Activated naive CD8-positive, alpha-beta T cell (primary cell): Measurements from ENCODE around the gene NEURL3.
A peak's percentile ranks its signal among the peaks of the same experiment; 100 is the strongest.

Experiments used
- H3K27ac Mint-ChIP-seq: one replicate; pipeline ENCODE4 v1.8.0; 2021; ENCODE audit warnings: mixed read lengths
- H3K27me3 Mint-ChIP-seq: one replicate; pipeline ENCODE4 v1.8.0; 2021; ENCODE audit warnings: mixed read lengths
- H3K36me3 Mint-ChIP-seq: one replicate; pipeline ENCODE4 v1.8.0; 2021; ENCODE audit warnings: mixed read lengths
- H3K4me1 Mint-ChIP-seq: one replicate; pipeline ENCODE4 v1.8.0; 2021; ENCODE audit warnings: low read depth, mixed read lengths
- H3K4me3 Mint-ChIP-seq: one replicate; pipeline ENCODE4 v1.8.0; 2021; ENCODE audit warnings: mild to moderate bottlenecking, mixed read lengths
- H3K9me3 Mint-ChIP-seq: one replicate; pipeline ENCODE4 v1.8.0; 2021; ENCODE audit warnings: low read depth, mixed read lengths

Gene NEURL3

GRCh38 chr2:96533292-96534073 is 28.3 kb upstream of the NEURL3 start:
- Mint-ChIP-seq H3K27me3 (no peaks in the 10 kb centered on the region), H3K4me1 (peaks cover 55% of the 10 kb centered on the region), H3K27ac (peak overlapping the region; percentile 28), H3K36me3 (no peaks in the 10 kb centered on the region), H3K9me3 (no peaks in the 10 kb centered on the region), H3K4me3 (no peak overlapping the region)

GRCh38 chr2:96532641-96533291 is 27.6 kb upstream of the NEURL3 start:
- no peaks in the 10 kb centered on the region for H3K9me3 Mint-ChIP-seq

DNA sequence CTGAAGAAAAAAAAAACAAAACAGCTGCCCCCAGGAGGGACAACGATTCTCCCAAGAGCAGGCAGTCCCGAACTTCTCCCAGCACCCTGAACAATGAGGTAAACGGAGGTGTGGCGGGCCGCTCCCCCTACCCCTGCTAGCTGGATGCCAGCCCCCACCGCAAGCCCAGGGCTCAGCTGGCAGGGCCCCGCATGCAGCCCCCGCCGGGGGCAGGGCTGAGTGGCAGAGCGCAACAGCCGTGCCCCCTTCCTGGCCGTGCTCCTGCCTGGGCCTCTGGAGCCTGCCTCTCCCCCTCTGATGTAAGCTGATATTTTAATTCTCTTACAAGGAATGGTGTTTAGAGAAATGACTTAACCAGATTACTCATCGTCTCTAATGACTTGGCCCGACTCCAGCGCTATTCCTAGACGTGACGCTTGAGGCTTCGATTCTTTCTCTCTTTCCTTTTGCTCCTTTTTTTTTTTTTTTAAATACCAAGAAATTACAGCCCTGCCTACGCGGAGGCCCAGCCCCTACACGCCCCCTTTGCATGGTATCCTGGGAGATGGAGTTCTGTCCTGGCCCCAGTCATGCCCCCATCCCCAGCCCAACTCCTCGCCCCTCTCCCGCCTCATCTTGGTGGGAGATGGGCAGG is 26.8 kb upstream of the NEURL3 start:
- Mint-ChIP-seq H3K27ac (peak overlapping the region; percentile 90), H3K9me3 (no peaks in the 10 kb centered on the region), H3K4me3 (peak overlapping the region; percentile 76), H3K27me3 (no peaks in the 10 kb centered on the region), H3K36me3 (no peaks in the 10 kb centered on the region), H3K4me1 (peaks cover 63% of the 10 kb centered on the region)

More at GRCh38 chr2:96532641-96533291, 27.6 kb upstream of the NEURL3 start:
- no peaks in the 10 kb centered on the region for H3K27me3 Mint-ChIP-seq
- no peak overlapping the region for H3K4me3 Mint-ChIP-seq
- H3K36me3 Mint-ChIP-seq = no peaks in the 10 kb centered on the region
- H3K27ac Mint-ChIP-seq = peak overlapping the region; percentile 90
- H3K4me1 Mint-ChIP-seq = peaks cover 61% of the 10 kb centered on the region

DNA sequence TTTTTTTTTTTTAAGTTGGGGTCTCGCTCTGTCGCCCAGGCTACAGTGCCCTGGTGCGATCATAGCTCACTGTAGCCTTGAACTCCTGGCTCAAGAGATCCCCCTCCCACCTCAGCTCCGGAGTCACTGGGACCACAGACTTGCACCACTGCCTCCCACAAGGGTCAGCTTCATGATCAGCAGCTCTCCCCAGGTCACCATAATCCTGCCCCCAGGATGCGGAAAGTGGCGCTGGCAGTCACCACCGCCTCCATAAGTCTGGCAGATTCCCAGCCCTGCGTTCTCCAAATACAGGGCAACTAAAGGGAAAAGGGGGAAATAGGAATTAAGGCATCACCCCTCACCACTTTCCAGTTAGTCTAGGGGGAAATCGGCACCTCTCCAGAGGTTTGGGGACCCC is 26.2 kb upstream of the NEURL3 start:
- Mint-ChIP-seq H3K27me3 (no peaks in the 10 kb centered on the region), H3K9me3 (no peaks in the 10 kb centered on the region), H3K4me3 (peak overlapping the region; percentile 76), H3K36me3 (no peaks in the 10 kb centered on the region), H3K27ac (peak overlapping the region; percentile 90), H3K4me1 (peaks cover 68% of the 10 kb centered on the region)

DNA sequence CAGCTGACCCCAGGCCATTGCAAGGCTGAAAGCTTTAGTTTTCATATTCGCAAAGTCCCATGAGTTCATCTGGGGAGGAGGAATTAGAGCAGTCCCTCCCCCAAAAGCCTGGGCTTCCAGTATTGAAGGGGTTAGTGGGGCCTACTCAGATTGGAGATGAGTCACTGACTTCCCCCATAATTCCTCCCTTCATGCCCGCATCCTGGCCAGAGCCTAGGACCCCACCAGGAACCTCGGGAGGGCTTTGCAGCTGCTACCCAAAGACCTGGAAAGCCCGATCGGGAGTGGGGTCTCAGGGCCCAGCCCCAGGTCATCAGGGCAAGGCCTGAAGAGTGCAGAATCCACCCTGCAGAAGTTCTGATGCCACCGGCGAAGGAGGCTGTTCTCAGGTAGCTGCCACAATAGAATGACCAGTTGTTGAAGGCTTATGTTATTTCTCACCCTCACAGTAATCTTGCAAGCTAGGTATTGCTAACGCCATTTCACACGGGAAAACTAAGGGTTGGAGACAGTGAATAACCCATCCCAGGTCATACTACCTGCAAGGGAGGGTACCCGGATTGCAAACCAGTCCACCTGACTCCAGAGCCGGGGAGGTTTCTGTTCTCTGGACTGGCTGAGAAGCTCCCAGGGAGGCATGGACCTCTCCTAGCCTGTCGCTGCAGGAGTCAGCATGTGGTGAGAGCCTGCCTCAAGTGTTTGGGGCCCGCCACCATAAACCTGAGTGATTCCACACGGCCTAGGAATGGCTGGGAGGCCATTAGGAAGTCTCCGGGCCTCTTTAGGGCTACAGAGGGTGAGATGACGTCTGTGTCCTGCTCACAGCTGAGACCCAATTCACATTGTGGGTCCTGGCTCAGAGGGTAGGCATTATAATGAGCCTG is 25.6 kb upstream of the NEURL3 start:
- H3K36me3 Mint-ChIP-seq = no peaks in the 10 kb centered on the region
- no peaks in the 10 kb centered on the region for H3K9me3 Mint-ChIP-seq
- peaks cover 65% of the 10 kb centered on the region for H3K4me1 Mint-ChIP-seq
- H3K27ac Mint-ChIP-seq = peak overlapping the region; percentile 90
- H3K27me3 Mint-ChIP-seq = no peaks in the 10 kb centered on the region
- H3K4me3 Mint-ChIP-seq = peak overlapping the region; percentile 23

DNA sequence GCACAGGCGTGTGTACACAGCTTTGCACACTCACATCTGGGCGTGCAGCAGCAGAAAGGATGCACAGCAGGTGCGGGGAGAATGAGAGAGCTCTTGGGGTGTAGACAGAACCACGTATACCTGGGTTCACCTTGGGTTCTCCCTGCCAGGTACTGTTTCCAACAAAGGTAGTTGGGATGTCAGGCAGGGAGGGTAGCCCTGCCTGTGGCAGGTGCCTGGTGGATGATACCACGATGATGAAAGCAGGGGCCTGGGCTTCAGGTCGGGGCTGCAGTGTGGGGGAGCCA is 24.9 kb upstream of the NEURL3 start:
- H3K36me3 Mint-ChIP-seq = no peaks in the 10 kb centered on the region

GRCh38 chr2:96529376-96530143 is 24.4 kb upstream of the NEURL3 start:
- Mint-ChIP-seq H3K9me3 (no peaks in the 10 kb centered on the region), H3K4me3 (peak overlapping the region; percentile 84), H3K27me3 (no peaks in the 10 kb centered on the region), H3K27ac (peak overlapping the region; percentile 95), H3K4me1 (peaks cover 66% of the 10 kb centered on the region), H3K36me3 (no peaks in the 10 kb centered on the region)

More for the DNA sequence above, 24.9 kb upstream of the NEURL3 start:
- no peak overlapping the region for H3K4me3 Mint-ChIP-seq
- H3K4me1 Mint-ChIP-seq = peaks cover 65% of the 10 kb centered on the region
- peak overlapping the region; percentile 90 for H3K27ac Mint-ChIP-seq
- no peaks in the 10 kb centered on the region for H3K27me3 Mint-ChIP-seq
- no peaks in the 10 kb centered on the region for H3K9me3 Mint-ChIP-seq

- Mint-ChIP-seq H3K9me3 (no peaks in the 10 kb centered on the region), H3K27me3 (no peaks in the 10 kb centered on the region), H3K36me3 (no peaks in the 10 kb centered on the region), H3K4me3 (peak overlapping the region; percentile 84), H3K27ac (peak overlapping the region; percentile 95), H3K4me1 (peaks cover 66% of the 10 kb centered on the region)
Measured at GRCh38 chr2:96528700-96529375, 23.7 kb upstream of the NEURL3 start.

DNA sequence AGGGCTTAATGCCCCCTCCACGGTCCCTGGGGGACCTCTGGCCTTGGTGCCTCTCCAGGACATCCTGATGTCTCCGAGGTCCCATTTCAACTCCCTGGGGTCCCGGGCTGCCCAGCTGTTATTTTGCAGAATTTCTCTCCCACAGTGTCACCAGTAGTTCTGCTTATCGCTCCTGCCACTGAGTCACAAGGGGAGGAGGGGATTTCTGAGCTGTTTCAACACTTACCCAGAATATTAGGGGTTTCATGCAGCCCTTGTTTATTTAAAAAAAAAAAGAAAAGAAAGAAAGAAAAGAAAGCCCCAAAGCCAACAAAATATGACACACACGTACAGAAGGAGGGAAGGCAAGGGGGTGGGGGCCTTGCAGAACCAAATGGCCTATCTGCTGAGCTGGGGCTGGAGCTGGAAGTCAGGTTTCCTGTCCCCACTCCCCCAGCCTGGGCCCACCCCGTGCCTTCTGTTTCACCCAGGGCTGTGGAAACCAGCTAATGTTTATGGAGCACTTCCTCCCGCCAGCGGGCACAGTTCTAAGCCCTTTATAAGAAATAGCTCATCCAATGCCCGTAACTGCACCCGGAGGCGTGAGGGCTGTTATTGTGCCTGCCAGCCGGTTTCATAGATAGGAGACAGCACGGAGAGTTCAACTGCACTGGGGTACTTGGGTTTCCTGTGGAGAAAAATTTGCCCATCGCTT is 23.0 kb upstream of the NEURL3 start:
- Mint-ChIP-seq H3K9me3 (no peaks in the 10 kb centered on the region), H3K27me3 (no peaks in the 10 kb centered on the region), H3K27ac (peak overlapping the region; percentile 95), H3K4me3 (peak overlapping the region; percentile 84), H3K36me3 (no peaks in the 10 kb centered on the region), H3K4me1 (peaks cover 67% of the 10 kb centered on the region)

- Mint-ChIP-seq H3K27me3 (no peaks in the 10 kb centered on the region), H3K36me3 (no peaks in the 10 kb centered on the region), H3K4me1 (peaks cover 63% of the 10 kb centered on the region), H3K9me3 (no peaks in the 10 kb centered on the region), H3K4me3 (peak overlapping the region; percentile 84), H3K27ac (peak overlapping the region; percentile 95)
Measured at GRCh38 chr2:96527286-96528005, 22.3 kb upstream of the NEURL3 start.

GRCh38 chr2:96526615-96527285 is 21.6 kb upstream of the NEURL3 start:
- Mint-ChIP-seq H3K36me3 (no peaks in the 10 kb centered on the region), H3K4me1 (peaks cover 56% of the 10 kb centered on the region), H3K9me3 (no peaks in the 10 kb centered on the region), H3K27me3 (no peaks in the 10 kb centered on the region), H3K27ac (peak overlapping the region; percentile 88), H3K4me3 (peak overlapping the region; percentile 83)

GRCh38 chr2:96526101-96526591 is 21.0 kb upstream of the NEURL3 start:
- no peaks in the 10 kb centered on the region for H3K27me3 Mint-ChIP-seq
- H3K9me3 Mint-ChIP-seq = no peaks in the 10 kb centered on the region
- no peak overlapping the region for H3K4me3 Mint-ChIP-seq
- no peaks in the 10 kb centered on the region for H3K36me3 Mint-ChIP-seq
- H3K27ac Mint-ChIP-seq = no peak overlapping the region
- peaks cover 50% of the 10 kb centered on the region for H3K4me1 Mint-ChIP-seq
